ENCODE results near the gene BOLA3. TPM values are rescaled to one million over a fixed set of nuclear protein-coding genes. Genes with fewer than 3 reads are reported as not detected.

BOLA3 gene
- total and polyA plus RNA-seq, 2 experiments from 2014 or later = 46.2 to 104 TPM

GRCh38 chr2:74093840-74094239 lies 53.9 kb downstream of the BOLA3 start:
- Histone ChIP-seq H3K9ac (no peak overlapping the region), H4K20me1 (ENCODE audit: insufficient read depth) (no peaks in the 10 kb centered on the region), H3F3A (ENCODE audit: insufficient read depth) (no peaks in the 10 kb centered on the region), H2AFZ (no peak overlapping the region), H3K9me3 (ENCODE audit: low read depth) (no peaks in the 10 kb centered on the region), H3K36me3 (ENCODE audit: low read depth) (peaks cover 4% of the 10 kb centered on the region; the same call in 1 of the 2 replicates), H3K4me1 (ENCODE audit: insufficient read depth) (no peaks in the 10 kb centered on the region), H3K79me2 (ENCODE audit: insufficient read depth) (no peaks in the 10 kb centered on the region), H3K27me3 (replicated peaks; ENCODE audit: insufficient read depth) (no peaks in the 10 kb centered on the region), H3K9me2 (ENCODE audit: insufficient read depth) (no peaks in the 10 kb centered on the region), H3K4me2 (ENCODE audit: unreplicated experiment) (no peak overlapping the region), H3K27ac (no peak overlapping the region), H3K4me3 (no peak overlapping the region)
- in situ Hi-C loops (cut with MboI) = no loop called here
- WGBS, 2 experiments (ENCODE audit: low coverage in 1 of 2, low lambda C conversion rate in 2 of 2, missing lambda C conversion rate in 2 of 2) = 89 to 90% methylated on average over 6 of the region's 6 CpGs
- TF ChIP-seq EZH2 (IDR thresholded peaks at IDR 0.05; ENCODE audit: insufficient read depth, poor library complexity, severe bottlenecking) (no peak), EZH2phosphoT487 (IDR thresholded peaks at IDR 0.05; ENCODE audit: insufficient read depth, low read depth) (no peak)
- no peak for DNase-seq

GRCh38 chr2:74093426-74093825 lies 54.3 kb downstream of the BOLA3 start:
- no peak overlapping the region for H3K4me2 ChIP-seq (ENCODE audit: unreplicated experiment)
- no peaks in the 10 kb centered on the region for H3F3A ChIP-seq (ENCODE audit: insufficient read depth)
- DNase-seq = no peak
- no peak overlapping the region for H2AFZ ChIP-seq
- in situ Hi-C loops (cut with MboI) = no loop called here
- no peak overlapping the region for H3K9ac ChIP-seq
- H3K4me1 ChIP-seq (ENCODE audit: insufficient read depth) = no peaks in the 10 kb centered on the region
- H3K4me3 ChIP-seq = no peak overlapping the region
- H3K36me3 ChIP-seq (ENCODE audit: low read depth) = peaks cover 4% of the 10 kb centered on the region; the same call in 1 of the 2 replicates
- TF ChIP-seq EZH2 (IDR thresholded peaks at IDR 0.05; ENCODE audit: insufficient read depth, poor library complexity, severe bottlenecking) (no peak), EZH2phosphoT487 (IDR thresholded peaks at IDR 0.05; ENCODE audit: insufficient read depth, low read depth) (no peak)
- no peaks in the 10 kb centered on the region for H3K79me2 ChIP-seq (ENCODE audit: insufficient read depth)
- H3K27ac ChIP-seq = no peak overlapping the region
- WGBS, 2 experiments (ENCODE audit: low coverage in 1 of 2, low lambda C conversion rate in 2 of 2, missing lambda C conversion rate in 2 of 2) = 90 to 94% methylated on average over 12 to 13 of the region's 13 CpGs
- no peaks in the 10 kb centered on the region for H3K9me3 ChIP-seq (ENCODE audit: low read depth)
- no peaks in the 10 kb centered on the region for H3K9me2 ChIP-seq (ENCODE audit: insufficient read depth)
- no peaks in the 10 kb centered on the region for H3K27me3 ChIP-seq (replicated peaks; ENCODE audit: insufficient read depth)
- H4K20me1 ChIP-seq (ENCODE audit: insufficient read depth) = no peaks in the 10 kb centered on the region

GRCh38 chr2:74092275-74092674 lies 55.4 kb downstream of the BOLA3 start:
- H3K9ac ChIP-seq = no peak overlapping the region
- no peak for TF ChIP-seq EZH2 (IDR thresholded peaks at IDR 0.05; ENCODE audit: insufficient read depth, poor library complexity, severe bottlenecking)
- no peak for TF ChIP-seq EZH2phosphoT487 (IDR thresholded peaks at IDR 0.05; ENCODE audit: insufficient read depth, low read depth)
- no peaks in the 10 kb centered on the region for H3F3A ChIP-seq (ENCODE audit: insufficient read depth)
- H3K27me3 ChIP-seq (replicated peaks; ENCODE audit: insufficient read depth) = no peaks in the 10 kb centered on the region
- 79 to 82% methylated on average over 7 of the region's 7 CpGs for WGBS, 2 experiments (ENCODE audit: low coverage in 1 of 2, low lambda C conversion rate in 2 of 2, missing lambda C conversion rate in 2 of 2)
- H3K36me3 ChIP-seq (ENCODE audit: low read depth) = peaks cover 4% of the 10 kb centered on the region
- no peaks in the 10 kb centered on the region for H3K9me2 ChIP-seq (ENCODE audit: insufficient read depth)
- no peaks in the 10 kb centered on the region for H3K9me3 ChIP-seq (ENCODE audit: low read depth)
- H3K4me1 ChIP-seq (ENCODE audit: insufficient read depth) = no peaks in the 10 kb centered on the region
- no peak overlapping the region for H3K27ac ChIP-seq
- H4K20me1 ChIP-seq (ENCODE audit: insufficient read depth) = no peaks in the 10 kb centered on the region
- H2AFZ ChIP-seq = no peak overlapping the region
- DNase-seq = no peak
- in situ Hi-C loops (cut with MboI) = no loop called here
- H3K4me2 ChIP-seq (ENCODE audit: unreplicated experiment) = no peak overlapping the region
- H3K4me3 ChIP-seq = no peak overlapping the region
- H3K79me2 ChIP-seq (ENCODE audit: insufficient read depth) = no peaks in the 10 kb centered on the region

- H3K27ac ChIP-seq = no peak overlapping the region
- no peaks in the 10 kb centered on the region for H3K9me3 ChIP-seq (ENCODE audit: low read depth)
- H3K27me3 ChIP-seq (replicated peaks; ENCODE audit: insufficient read depth) = no peaks in the 10 kb centered on the region
- in situ Hi-C loops (cut with MboI) = no loop called here
- no peaks in the 10 kb centered on the region for H3K4me1 ChIP-seq (ENCODE audit: insufficient read depth)
- TF ChIP-seq EZH2phosphoT487 (IDR thresholded peaks at IDR 0.05; ENCODE audit: insufficient read depth, low read depth) = no peak
- TF ChIP-seq EZH2 (IDR thresholded peaks at IDR 0.05; ENCODE audit: insufficient read depth, poor library complexity, severe bottlenecking) = no peak
- H3K9ac ChIP-seq = no peak overlapping the region
- no peak overlapping the region for H3K4me3 ChIP-seq
- H3K36me3 ChIP-seq (ENCODE audit: low read depth) = peaks cover 4% of the 10 kb centered on the region
- no peak overlapping the region for H2AFZ ChIP-seq
- no peaks in the 10 kb centered on the region for H3K79me2 ChIP-seq (ENCODE audit: insufficient read depth)
- 79 to 84% methylated on average over 3 of the region's 3 CpGs for WGBS, 2 experiments (ENCODE audit: low coverage in 1 of 2, low lambda C conversion rate in 2 of 2, missing lambda C conversion rate in 2 of 2)
- no peaks in the 10 kb centered on the region for H4K20me1 ChIP-seq (ENCODE audit: insufficient read depth)
- H3K4me2 ChIP-seq (ENCODE audit: unreplicated experiment) = no peak overlapping the region
- no peaks in the 10 kb centered on the region for H3K9me2 ChIP-seq (ENCODE audit: insufficient read depth)
- no peak for DNase-seq
- no peaks in the 10 kb centered on the region for H3F3A ChIP-seq (ENCODE audit: insufficient read depth)
These were observed 56.3 kb downstream of the BOLA3 start for GRCh38 chr2:74091391-74091790.

All from GM23248 (cell line).